Activated naive CD4-positive, alpha-beta T cell treated with anti-CD3 and anti-CD28 coated beads, Interleukin-2, amount 10 ng/mL, durations not matched to agents 7 days and 5 days (primary cell): ENCODE measurements around the gene NLGN1.

Experiments
- CTCF ChIA-PET: fragments of 350-600 bp; sonication (Branson Sonifier 250); formaldehyde crosslinking; loops from one replicate; lab custom pipeline; 2021; ENCODE audit warnings: antibody characterized with exemption; lab: Charles Lee
- DNase-seq: peaks from one replicate; pipeline ENCODE4 v3.0.0-alpha.2; 2020
- H3K27ac Mint-ChIP-seq: one replicate; pipeline ENCODE4 v1.8.0; 2021; ENCODE audit warnings: mild to moderate bottlenecking, moderate library complexity, mixed read lengths
- H3K27me3 Mint-ChIP-seq: one replicate; pipeline ENCODE4 v1.8.0; 2021; ENCODE audit warnings: mild to moderate bottlenecking, mixed read lengths
- H3K36me3 Mint-ChIP-seq: one replicate; pipeline ENCODE4 v1.8.0; 2021; ENCODE audit warnings: mixed read lengths
- H3K4me1 Mint-ChIP-seq: one replicate; pipeline ENCODE4 v1.8.0; 2021; ENCODE audit warnings: mixed read lengths
- H3K4me3 Mint-ChIP-seq: one replicate; pipeline ENCODE4 v1.8.0; 2021; ENCODE audit warnings: mild to moderate bottlenecking, moderate library complexity, mixed read lengths
- H3K9me3 Mint-ChIP-seq: one replicate; pipeline ENCODE4 v1.8.0; 2021; ENCODE audit warnings: mixed read lengths

Gene NLGN1

GRCh38 chr3:174146008-174146407, 748.5 kb downstream of the NLGN1 start:
- DNase-seq = no peak
- no peaks in the 10 kb centered on the region for H3K27me3 Mint-ChIP-seq
- CTCF ChIA-PET = interaction anchor here (0.7 kb wide), 1 partner anchor 727 kb away, joined by 3 read pairs; no protein-coding TSS in a partner anchor
- no peaks in the 10 kb centered on the region for H3K36me3 Mint-ChIP-seq
- H3K4me3 Mint-ChIP-seq = no peak overlapping the region
- H3K27ac Mint-ChIP-seq = no peak overlapping the region
- no peaks in the 10 kb centered on the region for H3K9me3 Mint-ChIP-seq
- H3K4me1 Mint-ChIP-seq = no peaks in the 10 kb centered on the region

- no peaks in the 10 kb centered on the region for H3K9me3 Mint-ChIP-seq
- H3K27ac Mint-ChIP-seq = no peak overlapping the region
- CTCF ChIA-PET = no interaction called here
- H3K27me3 Mint-ChIP-seq = no peaks in the 10 kb centered on the region
- no peaks in the 10 kb centered on the region for H3K36me3 Mint-ChIP-seq
- H3K4me1 Mint-ChIP-seq = no peaks in the 10 kb centered on the region
- no peak for DNase-seq
- no peak overlapping the region for H3K4me3 Mint-ChIP-seq
Observed at GRCh38 chr3:174147798-174148197, 750.3 kb downstream of the NLGN1 start.

GRCh38 chr3:174153871-174154270, 756.3 kb downstream of the NLGN1 start:
- Mint-ChIP-seq H3K4me1 (no peaks in the 10 kb centered on the region), H3K27ac (no peak overlapping the region), H3K27me3 (no peaks in the 10 kb centered on the region), H3K9me3 (no peaks in the 10 kb centered on the region), H3K4me3 (no peak overlapping the region), H3K36me3 (no peaks in the 10 kb centered on the region)
- DNase-seq = no peak
- CTCF ChIA-PET = no interaction called here

GRCh38 chr3:174156200-174156599, 758.7 kb downstream of the NLGN1 start:
- Mint-ChIP-seq H3K9me3 (no peaks in the 10 kb centered on the region), H3K4me1 (no peaks in the 10 kb centered on the region), H3K27me3 (no peaks in the 10 kb centered on the region), H3K4me3 (no peak overlapping the region), H3K27ac (no peak overlapping the region), H3K36me3 (no peaks in the 10 kb centered on the region)
- CTCF ChIA-PET = no interaction called here
- no peak for DNase-seq

GRCh38 chr3:174158674-174159073, 761.1 kb downstream of the NLGN1 start:
- H3K36me3 Mint-ChIP-seq = no peaks in the 10 kb centered on the region
- CTCF ChIA-PET = no interaction called here
- no peak for DNase-seq

GRCh38 chr3:174159604-174160003, 762.1 kb downstream of the NLGN1 start:
- Mint-ChIP-seq H3K36me3 (no peaks in the 10 kb centered on the region), H3K27ac (no peak overlapping the region), H3K4me3 (no peak overlapping the region), H3K27me3 (no peaks in the 10 kb centered on the region), H3K9me3 (peaks cover 5% of the 10 kb centered on the region), H3K4me1 (no peaks in the 10 kb centered on the region)
- no peak for DNase-seq
- CTCF ChIA-PET = no interaction called here

More at GRCh38 chr3:174158674-174159073, 761.1 kb downstream of the NLGN1 start:
- H3K4me1 Mint-ChIP-seq = no peaks in the 10 kb centered on the region
- peaks cover 2% of the 10 kb centered on the region for H3K9me3 Mint-ChIP-seq
- H3K27ac Mint-ChIP-seq = no peak overlapping the region
- H3K27me3 Mint-ChIP-seq = no peaks in the 10 kb centered on the region
- H3K4me3 Mint-ChIP-seq = no peak overlapping the region

- Mint-ChIP-seq H3K27ac (no peak overlapping the region), H3K4me1 (no peaks in the 10 kb centered on the region), H3K27me3 (no peaks in the 10 kb centered on the region), H3K9me3 (peaks cover 8% of the 10 kb centered on the region), H3K4me3 (no peak overlapping the region), H3K36me3 (no peaks in the 10 kb centered on the region)
- CTCF ChIA-PET = no interaction called here
- no peak for DNase-seq
Observed at GRCh38 chr3:174162550-174162949, 765.0 kb downstream of the NLGN1 start.

- Mint-ChIP-seq H3K4me1 (no peaks in the 10 kb centered on the region), H3K27ac (no peak overlapping the region), H3K27me3 (no peaks in the 10 kb centered on the region), H3K4me3 (no peak overlapping the region), H3K9me3 (peaks cover 13% of the 10 kb centered on the region), H3K36me3 (no peaks in the 10 kb centered on the region)
- no peak for DNase-seq
- CTCF ChIA-PET = interaction anchor here (1.0 kb wide), 1 partner anchor 10 kb away, joined by 3 read pairs; no protein-coding TSS in a partner anchor
Observed at GRCh38 chr3:174168026-174168425, 770.5 kb downstream of the NLGN1 start.

- no peaks in the 10 kb centered on the region for H3K27me3 Mint-ChIP-seq
- no peak overlapping the region for H3K4me3 Mint-ChIP-seq
- no peaks in the 10 kb centered on the region for H3K36me3 Mint-ChIP-seq
- no peak overlapping the region for H3K27ac Mint-ChIP-seq
- H3K4me1 Mint-ChIP-seq = no peaks in the 10 kb centered on the region
- CTCF ChIA-PET = interaction anchor here (1.0 kb wide), 1 partner anchor 10 kb away, joined by 3 read pairs; no protein-coding TSS in a partner anchor
- peaks cover 12% of the 10 kb centered on the region for H3K9me3 Mint-ChIP-seq
- no peak for DNase-seq
Observed at GRCh38 chr3:174168538-174169254, 771.2 kb downstream of the NLGN1 start.

GRCh38 chr3:174169736-174170135, 772.2 kb downstream of the NLGN1 start:
- Mint-ChIP-seq H3K4me3 (no peak overlapping the region), H3K4me1 (no peaks in the 10 kb centered on the region), H3K27ac (no peak overlapping the region), H3K36me3 (no peaks in the 10 kb centered on the region), H3K9me3 (peaks cover 9% of the 10 kb centered on the region), H3K27me3 (no peaks in the 10 kb centered on the region)
- CTCF ChIA-PET = no interaction called here
- no peak for DNase-seq

GRCh38 chr3:174170248-174170647, 772.7 kb downstream of the NLGN1 start:
- no peak for DNase-seq
- CTCF ChIA-PET = interaction anchor here (0.6 kb wide), 1 partner anchor 372 kb away, joined by 3 read pairs; no protein-coding TSS in a partner anchor
- Mint-ChIP-seq H3K36me3 (no peaks in the 10 kb centered on the region), H3K9me3 (peaks cover 9% of the 10 kb centered on the region), H3K4me1 (no peaks in the 10 kb centered on the region), H3K4me3 (no peak overlapping the region), H3K27ac (no peak overlapping the region), H3K27me3 (no peaks in the 10 kb centered on the region)

- DNase-seq = no peak
- Mint-ChIP-seq H3K4me3 (no peak overlapping the region), H3K27ac (no peak overlapping the region), H3K36me3 (no peaks in the 10 kb centered on the region), H3K27me3 (no peaks in the 10 kb centered on the region), H3K4me1 (no peaks in the 10 kb centered on the region), H3K9me3 (no peaks in the 10 kb centered on the region)
- CTCF ChIA-PET = no interaction called here
Observed at GRCh38 chr3:174186377-174186989, 788.9 kb downstream of the NLGN1 start.

- CTCF ChIA-PET = interaction anchor here (1.4 kb wide), 1 partner anchor 9 kb away, joined by 3 read pairs; no protein-coding TSS in a partner anchor
Observed at GRCh38 chr3:174191380-174191779, 793.8 kb downstream of the NLGN1 start.

GRCh38 chr3:174191895-174192294, 794.4 kb downstream of the NLGN1 start:
- no peak for DNase-seq
- CTCF ChIA-PET = interaction anchor here (1.4 kb wide), 1 partner anchor 8 kb away, joined by 3 read pairs; no protein-coding TSS in a partner anchor
- no peak overlapping the region for H3K27ac Mint-ChIP-seq
- H3K4me3 Mint-ChIP-seq = no peak overlapping the region
- no peaks in the 10 kb centered on the region for H3K27me3 Mint-ChIP-seq
- H3K9me3 Mint-ChIP-seq = no peaks in the 10 kb centered on the region
- no peaks in the 10 kb centered on the region for H3K4me1 Mint-ChIP-seq
- H3K36me3 Mint-ChIP-seq = no peaks in the 10 kb centered on the region

More at GRCh38 chr3:174191380-174191779, 793.8 kb downstream of the NLGN1 start:
- no peaks in the 10 kb centered on the region for H3K9me3 Mint-ChIP-seq
- H3K4me1 Mint-ChIP-seq = no peaks in the 10 kb centered on the region
- DNase-seq = no peak
- no peaks in the 10 kb centered on the region for H3K27me3 Mint-ChIP-seq
- no peak overlapping the region for H3K4me3 Mint-ChIP-seq
- H3K36me3 Mint-ChIP-seq = no peaks in the 10 kb centered on the region
- H3K27ac Mint-ChIP-seq = no peak overlapping the region

GRCh38 chr3:174192471-174192870, 794.9 kb downstream of the NLGN1 start:
- DNase-seq = no peak
- Mint-ChIP-seq H3K36me3 (no peaks in the 10 kb centered on the region), H3K27me3 (no peaks in the 10 kb centered on the region), H3K27ac (no peak overlapping the region), H3K4me3 (no peak overlapping the region), H3K4me1 (no peaks in the 10 kb centered on the region), H3K9me3 (no peaks in the 10 kb centered on the region)
- CTCF ChIA-PET = interaction anchor here (1.4 kb wide), 1 partner anchor 8 kb away, joined by 3 read pairs; no protein-coding TSS in a partner anchor
